NCI-H748 treated with DMSO at 0.1 percent for 48 hours (cell line): Measurements from ENCODE around the gene KCNMA1.

Experiments used
- DNase-seq: peaks from one replicate; lab custom pipeline; 2025; lab: John Stamatoyannopoulos, UW

Gene KCNMA1

DNA sequence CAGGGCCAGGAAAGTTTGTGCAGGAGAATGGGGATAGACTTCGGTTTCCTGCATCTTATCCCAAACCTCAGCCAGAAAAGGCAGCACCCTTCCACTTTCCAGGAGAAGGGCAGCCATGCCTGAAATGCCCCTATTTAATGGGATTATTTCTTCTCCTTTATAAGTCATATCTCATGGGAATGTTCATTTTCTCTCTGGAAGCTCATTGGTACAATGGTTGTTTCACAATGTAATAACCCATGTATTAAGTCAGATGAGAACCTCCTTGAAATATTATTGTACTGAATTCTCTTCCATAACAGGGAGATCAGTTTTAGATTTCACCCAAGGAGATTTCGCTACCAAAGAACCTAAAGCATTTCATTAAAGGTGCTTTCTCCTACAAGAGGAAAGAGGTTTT is 457.5 kb downstream of the KCNMA1 start:
- DNase-seq: no peak

DNA sequence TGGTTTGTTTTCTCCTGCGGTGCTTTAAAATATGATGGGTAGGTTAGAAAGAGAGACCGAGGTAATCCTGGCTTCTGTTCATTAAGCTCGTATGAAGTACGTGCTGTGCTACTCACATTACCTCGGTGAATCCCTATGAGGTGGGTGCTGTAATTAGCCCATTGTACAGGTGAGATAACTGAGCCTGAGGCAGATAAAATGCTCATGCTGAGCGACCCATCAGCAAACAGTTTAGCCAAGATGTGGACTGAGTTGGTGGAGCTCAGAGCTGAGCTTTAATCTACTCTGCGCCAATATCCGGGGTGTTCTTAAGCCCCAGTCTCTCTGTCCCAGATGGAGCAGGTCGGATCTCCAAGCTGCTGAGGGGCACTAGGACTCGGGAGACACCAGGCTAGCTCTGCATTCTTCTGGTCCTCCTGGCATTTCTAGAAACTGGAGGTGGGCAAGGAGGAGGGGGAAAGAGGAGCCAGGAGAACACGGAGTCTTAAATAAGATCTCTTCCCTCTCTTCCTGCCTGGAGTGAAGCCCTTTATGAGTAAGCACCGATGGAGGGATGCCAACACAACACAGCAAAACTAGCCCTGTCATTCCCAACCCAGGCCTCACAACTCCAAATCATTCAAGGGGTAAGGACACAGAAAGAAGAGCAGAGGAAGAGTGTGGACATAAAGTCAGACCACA is 458.5 kb downstream of the KCNMA1 start:
- DNase-seq: no peak

DNA sequence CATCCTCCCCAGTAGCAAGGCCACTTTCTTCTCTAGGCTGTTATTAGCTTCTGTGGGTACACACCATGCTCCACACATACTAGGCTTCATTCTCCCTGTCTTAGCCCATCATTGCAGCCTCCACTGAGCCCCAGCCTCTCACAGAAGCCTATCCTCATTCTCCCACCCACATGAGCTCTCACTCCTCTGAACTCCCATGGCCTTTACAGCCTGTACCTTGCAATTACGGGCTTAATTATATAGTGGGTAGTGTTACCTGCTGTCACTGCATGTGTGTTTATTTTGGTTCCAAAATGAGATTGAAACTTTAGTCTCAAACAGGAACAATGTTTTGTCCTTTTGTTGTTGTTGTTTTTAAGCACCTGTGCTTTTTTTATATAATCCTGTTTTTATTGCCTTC is 460.0 kb downstream of the KCNMA1 start:
- DNase-seq: no peak

DNA sequence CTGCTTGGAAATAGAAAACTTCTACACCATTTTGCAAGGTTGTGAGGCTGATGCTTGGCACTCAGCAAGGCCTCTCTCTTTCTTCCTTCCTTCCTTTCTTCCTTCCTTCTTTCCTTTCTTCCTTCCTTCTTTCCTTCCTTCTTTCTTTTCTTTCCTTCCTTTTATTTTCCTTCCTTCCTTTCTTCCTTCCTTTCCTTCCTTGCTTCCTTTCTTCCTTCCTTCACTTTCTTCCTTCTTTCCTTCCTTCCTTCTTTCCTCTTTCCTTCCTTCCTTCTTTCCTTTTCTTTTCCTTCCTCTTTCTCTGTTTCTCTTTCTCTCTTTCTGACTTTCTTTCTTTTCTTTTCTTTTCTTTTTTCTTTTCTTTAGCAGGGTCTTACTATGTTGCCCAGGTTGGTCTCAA is 460.4 kb downstream of the KCNMA1 start:
- DNase-seq: no peak

DNA sequence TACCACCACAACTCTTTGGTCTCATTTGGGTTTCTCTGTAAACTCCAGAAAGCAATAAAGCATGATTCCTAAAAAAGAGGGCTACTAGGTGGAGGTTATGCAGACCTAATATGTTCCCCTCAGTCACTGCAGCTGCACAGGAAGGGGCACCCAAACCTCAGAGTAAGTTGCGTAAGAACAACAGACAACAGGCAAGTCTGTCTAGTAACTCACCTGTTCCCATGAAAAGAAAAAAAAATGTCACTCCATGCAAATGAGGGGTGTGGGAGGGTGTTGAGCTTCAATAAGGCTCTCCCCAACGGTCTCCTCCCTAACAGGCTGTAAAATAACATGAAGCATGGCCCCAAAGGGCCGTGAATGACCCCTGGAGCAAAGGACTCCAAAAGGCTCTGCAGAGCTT is 461.4 kb downstream of the KCNMA1 start:
- no peak for DNase-seq

DNA sequence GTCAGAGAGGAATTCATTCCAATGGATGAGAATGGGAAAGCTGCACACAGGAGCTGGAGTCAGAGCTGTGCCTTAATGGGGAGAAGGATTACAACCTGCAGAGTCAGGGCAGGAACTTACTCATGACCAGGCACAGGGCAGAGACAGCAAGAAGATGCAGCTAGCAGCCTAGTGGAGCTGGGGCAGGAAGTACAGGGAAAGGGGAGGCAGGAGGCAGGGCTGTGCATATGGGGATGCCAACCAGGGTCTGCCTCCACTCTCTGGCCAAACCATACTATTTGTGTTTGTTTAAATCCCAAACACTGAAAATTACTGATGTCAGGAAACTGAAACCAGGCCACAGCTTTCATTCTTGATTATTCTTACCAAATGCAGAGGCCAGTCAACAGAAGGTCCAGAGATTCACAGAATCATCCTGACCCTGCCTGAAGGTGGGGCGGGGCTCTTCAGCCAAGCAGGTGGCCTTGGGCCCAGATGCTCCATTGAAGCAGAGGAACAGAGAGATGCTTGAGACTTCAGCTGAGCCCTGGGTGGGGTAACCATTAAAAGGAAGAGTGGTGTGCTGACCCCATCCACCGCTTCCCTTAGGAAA is 461.9 kb downstream of the KCNMA1 start:
- DNase-seq: no peak

DNA sequence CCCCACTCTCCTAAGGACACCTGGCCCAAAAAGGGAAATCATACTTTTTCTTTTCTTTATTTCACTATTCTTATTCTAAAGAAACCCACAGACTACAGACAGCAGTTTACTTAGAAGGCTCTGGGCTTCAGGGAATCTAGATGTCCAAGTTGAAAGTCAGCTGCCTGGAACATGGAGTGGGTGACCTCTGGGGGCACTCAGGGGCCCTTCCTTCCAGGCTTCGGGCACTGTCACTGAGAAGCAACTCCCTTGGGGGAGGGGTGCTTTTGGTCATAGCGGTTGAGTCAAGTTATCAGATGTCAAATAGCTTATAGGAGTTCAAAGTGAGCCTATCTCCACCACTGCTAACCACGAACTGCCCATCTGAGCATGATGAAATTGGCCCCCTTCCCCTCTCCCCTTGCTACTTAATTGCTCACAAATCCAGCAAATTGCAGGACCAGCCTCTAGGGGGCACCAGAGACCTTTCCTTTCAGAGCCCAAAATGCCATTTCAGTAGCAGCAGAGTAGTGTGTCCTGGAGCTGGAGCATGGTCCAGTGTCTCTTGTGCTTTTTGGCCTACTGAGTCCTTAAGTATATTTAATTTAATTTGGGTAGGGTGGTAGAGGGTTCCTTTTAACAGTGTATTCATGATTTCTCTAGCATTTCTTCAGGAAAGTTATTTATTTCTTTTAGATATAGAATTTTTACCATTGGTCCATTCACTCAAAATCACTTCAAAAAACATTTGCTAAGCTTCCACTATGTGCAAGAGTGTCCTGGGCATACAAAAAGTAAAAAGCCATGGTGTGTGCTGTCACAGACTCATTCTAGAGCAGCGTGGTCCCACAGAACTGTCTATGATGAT is 463.8 kb downstream of the KCNMA1 start:
- peak; percentile 8 for DNase-seq

DNA sequence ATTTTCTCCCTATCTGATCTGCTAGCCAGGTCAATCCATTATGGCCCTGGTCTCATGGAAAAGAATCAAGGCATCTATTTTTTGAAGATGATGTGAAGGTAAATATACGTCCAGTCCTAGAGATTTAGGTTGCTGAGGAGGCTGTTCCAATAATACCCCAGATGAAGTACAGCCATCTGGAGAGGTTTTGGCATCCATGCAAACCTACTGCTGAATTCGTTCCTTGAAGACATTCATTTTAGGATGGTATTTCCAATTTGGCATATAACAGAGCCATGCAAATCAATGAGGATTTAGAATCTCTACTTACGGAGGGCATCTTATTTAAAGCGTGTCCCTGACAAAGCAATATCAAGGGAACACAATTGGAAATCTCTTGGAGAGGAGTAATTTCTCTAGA is 465.5 kb downstream of the KCNMA1 start:
- DNase-seq: no peak

DNA sequence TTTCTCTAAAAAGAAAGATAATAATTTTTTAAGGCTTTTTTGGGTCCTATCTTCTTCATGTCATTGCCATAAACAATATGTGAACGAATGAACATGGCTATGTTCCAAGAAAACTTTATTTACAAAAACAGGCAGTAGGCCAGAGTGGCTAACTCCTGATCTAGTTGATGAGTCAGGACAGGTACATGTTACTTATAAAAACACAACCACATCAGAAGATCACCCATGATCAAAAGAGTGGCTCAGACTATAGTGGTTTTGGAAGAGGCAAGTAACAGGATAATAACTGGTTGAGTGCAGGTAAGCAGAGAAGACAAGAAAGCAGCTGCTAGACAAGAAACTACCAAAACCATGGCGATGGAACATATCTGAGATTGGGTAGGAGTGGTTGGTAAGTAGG is 468.7 kb downstream of the KCNMA1 start:
- no peak for DNase-seq

DNA sequence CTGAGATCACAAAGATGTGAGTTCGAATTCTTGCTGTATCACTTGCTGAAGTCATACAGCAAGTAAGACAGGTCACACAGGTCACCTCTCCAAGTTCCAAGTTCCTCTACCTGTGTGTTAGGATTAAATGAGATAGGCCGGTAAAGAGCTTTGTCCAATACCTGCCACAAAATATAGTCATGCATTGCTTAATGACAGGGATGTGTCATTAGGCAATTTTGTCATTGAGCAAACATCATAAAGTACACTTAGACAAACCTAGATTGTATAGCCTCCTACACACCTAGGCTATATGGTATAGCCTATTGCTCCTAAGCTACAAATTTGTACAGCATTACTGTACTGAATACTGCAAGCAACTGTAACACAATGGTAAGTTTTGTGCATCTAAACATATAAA is 469.4 kb downstream of the KCNMA1 start:
- DNase-seq: peak; percentile 31

DNA sequence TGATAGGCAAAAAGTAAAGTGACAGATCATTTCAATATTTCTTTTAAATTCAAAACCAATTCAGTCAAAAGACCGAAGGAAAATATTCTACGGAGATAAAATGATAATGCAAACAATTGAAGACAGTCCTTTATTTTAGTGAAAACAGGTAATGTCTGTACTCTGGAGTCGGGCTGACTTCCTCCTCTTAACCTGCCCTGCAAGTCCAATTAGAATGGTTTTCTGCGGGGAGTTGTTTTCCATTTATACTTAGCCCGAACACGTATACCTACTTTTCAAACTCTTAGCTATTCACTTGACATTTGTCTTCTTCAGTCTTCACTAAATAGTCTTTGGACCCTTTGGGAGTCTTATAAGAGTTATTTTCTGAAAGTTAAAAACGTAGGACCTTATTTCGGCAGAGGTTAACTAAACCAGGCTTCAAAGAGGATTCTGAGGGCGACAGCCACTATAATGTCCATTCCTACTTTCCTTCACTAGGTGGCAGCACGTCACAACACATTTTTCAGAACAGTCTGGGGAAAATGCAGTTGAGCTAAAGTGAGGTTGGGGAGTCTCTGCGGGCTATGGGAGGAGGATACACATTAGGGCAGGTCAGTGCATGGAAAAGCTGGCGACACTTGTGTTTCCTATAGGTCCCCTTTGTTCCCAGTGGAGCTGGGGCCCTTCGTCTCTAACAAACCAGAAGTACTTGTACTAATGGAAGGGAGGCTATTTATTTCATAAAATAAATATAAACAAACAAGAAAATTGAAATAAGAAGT is 472.0 kb downstream of the KCNMA1 start:
- peak; percentile 63 for DNase-seq

DNA sequence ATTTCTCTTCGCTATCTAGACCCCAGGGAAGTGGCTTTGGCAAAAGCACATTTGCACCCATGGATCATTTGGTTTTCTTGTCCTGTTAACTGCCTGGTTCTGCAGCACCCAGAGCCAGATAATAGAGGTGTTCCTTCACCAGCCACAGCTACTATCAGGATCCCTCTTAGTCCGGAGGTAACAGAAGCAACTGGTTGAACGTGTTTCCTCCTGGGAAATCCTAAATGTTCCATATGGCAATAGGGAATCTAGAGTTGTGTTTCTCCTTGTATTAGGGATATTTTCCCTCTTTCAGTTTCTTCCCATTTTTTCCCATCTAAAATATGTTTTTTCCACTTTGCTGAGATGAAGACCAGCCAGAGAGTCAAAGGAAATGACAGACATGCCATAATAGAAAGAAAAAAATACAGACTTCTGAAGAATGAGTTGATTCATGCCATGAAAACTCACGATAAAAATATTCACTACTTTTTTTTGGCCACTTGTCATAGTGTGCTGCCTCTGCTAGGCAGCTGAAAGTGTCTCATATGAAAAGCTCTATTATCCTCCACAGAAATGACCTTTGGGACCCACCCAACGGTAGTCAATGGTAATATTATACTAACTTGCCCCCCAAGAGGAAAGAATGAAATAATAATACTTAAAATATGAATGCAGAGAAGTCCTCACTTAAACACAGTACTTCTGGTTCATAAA is 472.8 kb downstream of the KCNMA1 start:
- DNase-seq: no peak

DNA sequence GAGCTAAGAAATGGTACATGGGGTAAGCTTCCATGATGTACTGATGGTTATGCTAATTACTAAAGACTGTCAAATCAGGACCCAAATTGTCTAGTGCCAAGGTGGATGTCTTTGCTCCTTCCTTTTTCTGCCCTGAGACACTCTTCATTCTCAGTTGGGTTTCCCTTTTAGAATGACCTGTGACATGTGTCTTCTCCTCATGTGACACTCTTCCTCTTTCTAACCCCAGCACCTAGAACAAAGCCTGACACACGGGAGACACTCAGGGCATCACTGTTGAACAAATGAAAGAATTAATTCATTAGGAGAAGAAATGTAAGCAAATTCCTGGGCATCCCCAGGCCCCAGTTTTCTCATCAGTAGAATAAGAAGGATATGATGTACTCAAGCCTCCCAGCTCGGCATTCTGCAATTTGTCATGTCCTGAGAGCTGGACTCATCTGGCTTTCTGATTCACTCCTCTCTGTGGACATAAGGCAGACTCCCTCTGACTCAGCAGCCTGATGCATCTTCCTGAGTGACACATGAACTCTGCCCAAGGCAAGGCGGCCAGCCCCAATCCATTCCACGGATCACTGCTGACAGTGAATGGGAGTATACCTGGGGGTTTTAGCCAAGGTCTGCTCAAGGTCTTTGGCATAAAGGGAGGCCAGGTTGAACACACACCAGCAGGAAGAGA is 473.8 kb downstream of the KCNMA1 start:
- DNase-seq: no peak

DNA sequence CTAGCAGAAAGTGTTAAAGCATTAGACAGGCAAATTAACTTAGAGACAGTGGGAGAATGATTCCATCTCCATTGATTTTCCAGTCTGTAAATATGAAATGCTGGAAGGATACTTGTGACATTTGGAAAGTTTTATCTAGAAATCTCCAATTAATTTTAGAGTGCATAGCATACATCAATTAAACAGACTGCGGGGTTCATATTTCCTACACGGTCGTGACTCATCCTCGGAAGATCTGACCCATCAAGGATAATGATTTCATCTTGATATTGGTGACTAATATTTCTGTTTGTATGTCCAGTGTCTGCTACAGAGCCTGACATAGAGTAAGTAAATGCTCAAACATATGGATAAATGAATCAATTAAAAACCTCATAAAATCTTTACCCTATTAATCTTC is 474.9 kb downstream of the KCNMA1 start:
- no peak for DNase-seq

DNA sequence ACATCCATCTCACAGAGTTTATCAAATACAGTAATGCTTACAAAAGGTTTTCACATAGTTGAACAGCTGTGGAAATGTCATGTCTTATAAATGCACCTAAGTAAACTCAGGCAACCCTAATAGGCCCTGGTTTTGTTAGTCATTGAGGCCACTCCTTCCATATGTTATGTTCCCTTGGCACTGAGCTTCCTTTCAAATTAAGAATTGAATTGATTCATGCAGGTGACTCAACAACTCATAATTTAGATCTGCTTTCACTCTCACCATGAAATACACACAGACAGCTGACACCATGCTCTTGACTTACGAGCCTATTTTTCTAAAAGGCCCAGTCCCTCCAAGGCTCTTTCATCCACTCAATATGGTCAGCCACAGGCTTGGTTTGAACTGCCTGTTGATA is 476.9 kb downstream of the KCNMA1 start:
- DNase-seq: peak; percentile 79

DNA sequence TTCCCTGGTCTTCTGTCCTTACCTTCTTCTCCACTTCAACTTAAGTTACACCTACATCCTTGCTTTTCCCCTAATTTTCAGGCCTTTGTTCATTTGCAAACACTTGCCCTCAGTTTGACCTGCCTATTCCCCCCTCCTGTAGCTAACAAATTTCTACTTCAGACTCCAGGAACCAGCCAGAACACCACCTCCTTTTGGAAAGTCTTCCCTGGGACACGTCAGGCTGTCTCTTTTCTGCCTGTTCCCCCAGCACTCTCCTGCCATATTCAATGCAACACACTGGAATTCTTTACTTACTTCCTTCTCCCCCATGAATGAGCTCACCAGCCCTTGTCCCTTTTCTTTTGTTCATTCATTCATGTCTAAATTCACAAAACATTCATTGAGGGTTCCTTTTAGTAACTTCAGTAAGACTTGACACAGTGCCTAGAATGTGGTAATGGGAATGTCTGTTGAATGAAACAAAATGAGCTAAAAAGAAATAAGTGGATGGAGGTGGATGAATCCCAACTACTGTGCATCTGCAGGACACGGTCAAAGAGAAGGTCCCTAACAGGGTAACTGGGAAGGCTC is 478.0 kb downstream of the KCNMA1 start:
- no peak for DNase-seq

DNA sequence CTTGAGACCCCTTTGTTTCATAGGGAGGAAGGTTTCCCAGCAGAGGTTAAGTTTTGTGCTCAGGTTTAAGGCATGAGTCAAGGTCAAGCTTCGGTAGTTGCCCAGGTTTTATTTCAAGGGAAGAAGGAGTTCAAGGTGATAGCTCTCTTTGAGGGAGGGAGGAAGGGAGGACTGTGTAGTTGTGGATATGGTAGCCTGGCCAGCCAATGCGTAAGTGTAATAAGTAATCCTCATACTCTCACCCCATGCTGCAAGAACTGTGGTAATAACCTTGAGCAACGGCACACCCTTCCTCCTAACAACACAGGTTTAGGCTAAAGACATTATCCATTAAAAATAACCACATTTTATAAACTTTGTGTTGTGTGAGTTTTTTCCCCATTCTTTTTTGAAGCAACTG is 478.9 kb downstream of the KCNMA1 start:
- no peak for DNase-seq

DNA sequence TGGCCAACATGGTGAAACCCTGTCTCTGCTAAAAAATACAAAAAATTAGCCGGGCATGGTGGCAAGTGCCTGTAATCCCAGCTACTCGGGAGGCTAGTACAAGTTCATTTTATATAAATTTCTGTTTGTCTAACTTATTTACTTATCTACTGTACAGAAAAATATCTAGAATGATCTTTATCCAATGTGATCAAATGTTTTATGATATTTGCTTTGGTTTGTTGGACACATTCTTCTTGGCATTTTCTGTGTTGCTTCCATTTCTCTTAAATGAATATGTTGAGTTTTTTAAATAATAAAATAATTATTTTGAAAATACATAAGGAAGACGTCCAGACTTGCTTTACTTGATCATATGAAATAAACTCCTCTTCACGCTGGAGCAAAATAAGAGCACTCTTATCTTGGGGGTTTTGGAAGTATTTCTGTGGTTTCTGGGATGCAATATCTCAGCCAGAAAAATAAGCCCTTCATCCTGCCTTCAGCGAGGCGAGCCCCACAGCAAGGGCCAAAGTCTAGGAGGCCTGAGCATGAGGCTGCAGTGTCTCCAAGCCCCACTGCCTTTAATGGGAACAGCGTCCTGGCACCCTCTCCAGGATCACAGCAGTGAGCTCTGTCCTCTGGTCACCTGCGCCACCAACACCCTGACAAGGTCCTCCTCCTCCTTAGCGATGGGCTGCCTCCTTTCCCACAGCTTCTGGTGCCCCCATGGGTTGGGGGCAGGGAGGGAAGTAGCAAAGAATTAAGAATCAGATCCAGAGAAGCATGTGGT is 480.2 kb downstream of the KCNMA1 start:
- DNase-seq: no peak

DNA sequence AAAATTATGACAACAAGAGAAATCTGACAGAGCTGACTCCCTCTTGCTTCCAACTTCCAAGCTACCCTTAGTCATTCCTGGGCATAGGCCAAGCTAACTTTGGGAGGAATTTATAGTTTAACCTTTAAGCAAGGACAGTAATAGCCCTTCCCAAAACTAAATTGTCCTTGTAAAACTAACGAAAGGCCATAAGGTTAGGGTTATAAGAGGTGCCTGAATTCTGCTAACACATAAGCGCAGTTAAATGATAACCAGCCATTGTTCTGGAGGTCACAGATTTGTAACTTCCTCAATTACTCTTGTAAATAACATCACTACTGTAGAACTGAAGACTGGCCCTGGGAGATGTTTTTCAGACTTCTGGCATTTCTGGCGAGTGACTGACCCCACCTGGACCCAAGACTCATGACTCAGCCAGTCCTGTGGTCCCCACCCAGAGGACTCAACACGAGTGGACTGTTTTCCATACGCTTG is 481.2 kb downstream of the KCNMA1 start:
- DNase-seq: no peak

DNA sequence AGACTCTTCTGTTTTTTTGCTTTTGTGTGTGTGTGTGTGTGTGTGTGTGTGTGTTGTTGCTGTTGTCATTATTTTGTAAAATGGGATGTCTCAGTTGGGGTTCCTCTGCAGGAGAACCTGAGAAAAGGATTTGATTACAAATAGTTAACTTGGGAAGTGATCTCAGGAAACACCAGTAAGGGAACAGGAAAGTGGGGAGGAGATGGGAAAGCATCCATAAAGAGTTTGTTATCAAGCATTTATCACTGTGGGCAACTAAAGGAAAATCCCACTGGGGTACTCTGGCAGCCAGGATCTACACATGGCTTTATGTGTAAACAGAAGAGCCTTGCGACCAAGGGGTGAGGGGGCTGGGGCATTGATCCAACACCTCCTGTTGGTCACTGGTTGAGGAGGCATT is 485.4 kb downstream of the KCNMA1 start:
- DNase-seq: no peak
